ENCODE data around the gene NRG4.

DNA sequence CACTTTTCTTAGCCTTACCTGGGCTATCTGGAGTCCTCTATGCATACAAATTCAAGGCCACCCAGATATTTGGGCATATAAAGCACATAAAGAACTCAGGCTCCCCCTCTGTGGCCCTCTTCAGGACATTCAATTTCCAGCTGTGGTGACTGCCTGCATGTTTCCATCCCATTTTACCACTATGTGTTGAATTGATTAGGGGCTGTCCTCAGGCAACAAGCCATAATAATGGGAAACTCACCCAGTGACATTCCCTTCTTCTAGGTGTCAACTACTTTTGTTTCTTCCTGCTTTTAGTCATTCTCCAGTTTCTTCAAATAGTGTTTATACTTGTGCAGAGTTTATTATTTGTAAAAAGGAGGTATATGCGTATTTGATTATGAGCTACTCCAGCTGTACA is 18.0 kb downstream of the NRG4 start:
- TF ChIP-seq, protein P1, sequence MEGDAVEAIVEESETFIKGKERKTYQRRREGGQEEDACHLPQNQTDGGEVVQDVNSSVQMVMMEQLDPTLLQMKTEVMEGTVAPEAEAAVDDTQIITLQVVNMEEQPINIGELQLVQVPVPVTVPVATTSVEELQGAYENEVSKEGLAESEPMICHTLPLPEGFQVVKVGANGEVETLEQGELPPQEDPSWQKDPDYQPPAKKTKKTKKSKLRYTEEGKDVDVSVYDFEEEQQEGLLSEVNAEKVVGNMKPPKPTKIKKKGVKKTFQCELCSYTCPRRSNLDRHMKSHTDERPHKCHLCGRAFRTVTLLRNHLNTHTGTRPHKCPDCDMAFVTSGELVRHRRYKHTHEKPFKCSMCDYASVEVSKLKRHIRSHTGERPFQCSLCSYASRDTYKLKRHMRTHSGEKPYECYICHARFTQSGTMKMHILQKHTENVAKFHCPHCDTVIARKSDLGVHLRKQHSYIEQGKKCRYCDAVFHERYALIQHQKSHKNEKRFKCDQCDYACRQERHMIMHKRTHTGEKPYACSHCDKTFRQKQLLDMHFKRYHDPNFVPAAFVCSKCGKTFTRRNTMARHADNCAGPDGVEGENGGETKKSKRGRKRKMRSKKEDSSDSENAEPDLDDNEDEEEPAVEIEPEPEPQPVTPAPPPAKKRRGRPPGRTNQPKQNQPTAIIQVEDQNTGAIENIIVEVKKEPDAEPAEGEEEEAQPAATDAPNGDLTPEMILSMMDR (IDR thresholded peaks at IDR 0.05; ENCODE audit: borderline replicate concordance, extremely low read depth, low read length, poor library complexity, severe bottlenecking) = no peak
- TF ChIP-seq EZH2 (IDR thresholded peaks at IDR 0.05; ENCODE audit: borderline replicate concordance, low read depth, low read length, severe bottlenecking) = no peak
